Omental fat pad (tissue), 4 donors: ENCODE data around the gene CTTN. TPM values are rescaled to one million over a fixed set of nuclear protein-coding genes. Genes with fewer than 3 reads are reported as not detected.

Experiments used
- ATAC-seq: fragments of 150-250 bp; one replicate; pipeline ENCODE4 v1.9.1; 2016; ENCODE audit warnings: mild to moderate bottlenecking, moderate library complexity; ENCODE audit not compliant: low FRiP score
- DNase-seq: peaks from one replicate; pipeline ENCODE4 v3.0.0-alpha.2; 2019; ENCODE audit warnings: low spot score
- CTCF ChIP-seq, 3 donors: fragments of 450-650 bp; IDR thresholded peaks; one replicate each; pipeline ENCODE4 v1.5.1; 2016 to 2017; ENCODE audit warnings: antibody characterized with exemption in 3 of 3, mild to moderate bottlenecking in 3 of 3, moderate library complexity in 2 of 3
- total RNA-seq, 4 donors: library from RNA; depleted of rRNA; stranded (reverse); fragments of >200 nt; gene quantifications; one replicate each; pipeline ENCODE4 v1.1.0, GENCODE V29; 2016

CTTN gene
- total RNA-seq, 4 donors from 2014 or later = 240 to 341 (median 294) TPM

GRCh38 chr11:70480711-70481110 is 82.4 kb downstream of the CTTN start:
- no peak for TF ChIP-seq CTCF (IDR thresholded peaks at IDR 0.05)
- DNase-seq = no peak
- ATAC-seq = no peak

- peak; percentile 52 for ATAC-seq
- no peak for DNase-seq
- TF ChIP-seq CTCF (IDR thresholded peaks at IDR 0.05) = no peak
Measured at GRCh38 chr11:70481625-70482528, 83.5 kb downstream of the CTTN start.

GRCh38 chr11:70482529-70482917 is 84.2 kb downstream of the CTTN start:
- ATAC-seq (peak; percentile 39), DNase-seq (no peak)
- TF ChIP-seq CTCF (IDR thresholded peaks at IDR 0.05) = no peak

DNA sequence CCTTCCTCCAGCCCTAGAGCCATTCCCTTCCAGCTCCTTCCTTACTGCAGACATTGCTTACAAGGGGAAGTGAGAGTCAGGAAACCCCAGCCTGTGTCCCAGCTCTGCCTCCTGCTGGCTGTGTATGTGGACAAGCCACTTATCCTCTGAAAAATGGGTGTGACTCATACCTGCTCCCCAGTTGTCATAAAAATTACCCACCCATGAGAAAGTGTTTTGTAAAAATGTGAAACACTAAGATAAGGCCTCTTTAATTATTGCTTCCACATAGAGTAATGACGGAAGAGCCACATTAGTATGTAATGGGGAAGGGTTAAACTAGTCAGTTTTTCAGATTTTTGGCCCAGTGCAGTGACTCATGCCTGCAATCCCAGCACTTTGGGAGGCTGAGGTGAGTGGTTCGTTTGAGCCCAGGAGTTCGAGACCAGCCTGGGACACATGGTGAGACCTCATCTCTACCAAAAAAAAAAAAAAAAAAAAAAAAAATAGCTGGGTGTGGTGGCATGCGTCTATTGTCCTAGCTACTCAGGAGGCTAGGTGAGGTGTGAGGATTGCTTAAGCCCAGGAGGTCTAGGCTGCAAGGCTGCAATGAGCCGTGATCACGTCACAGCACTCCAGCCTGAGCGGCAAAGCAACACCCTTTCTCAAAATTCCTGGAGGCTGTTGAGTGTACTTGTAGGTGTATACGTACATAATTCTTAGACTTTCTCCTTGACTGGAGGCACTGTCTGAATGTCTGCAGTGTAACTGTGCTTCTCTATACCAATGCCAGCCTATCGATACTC is 84.9 kb downstream of the CTTN start:
- DNase-seq (no peak), ATAC-seq (peak; percentile 25)
- no peak for TF ChIP-seq CTCF (IDR thresholded peaks at IDR 0.05)

GRCh38 chr11:70483917-70484316 is 85.6 kb downstream of the CTTN start:
- TF ChIP-seq CTCF (IDR thresholded peaks at IDR 0.05) = no peak
- DNase-seq (no peak), ATAC-seq (no peak)

DNA sequence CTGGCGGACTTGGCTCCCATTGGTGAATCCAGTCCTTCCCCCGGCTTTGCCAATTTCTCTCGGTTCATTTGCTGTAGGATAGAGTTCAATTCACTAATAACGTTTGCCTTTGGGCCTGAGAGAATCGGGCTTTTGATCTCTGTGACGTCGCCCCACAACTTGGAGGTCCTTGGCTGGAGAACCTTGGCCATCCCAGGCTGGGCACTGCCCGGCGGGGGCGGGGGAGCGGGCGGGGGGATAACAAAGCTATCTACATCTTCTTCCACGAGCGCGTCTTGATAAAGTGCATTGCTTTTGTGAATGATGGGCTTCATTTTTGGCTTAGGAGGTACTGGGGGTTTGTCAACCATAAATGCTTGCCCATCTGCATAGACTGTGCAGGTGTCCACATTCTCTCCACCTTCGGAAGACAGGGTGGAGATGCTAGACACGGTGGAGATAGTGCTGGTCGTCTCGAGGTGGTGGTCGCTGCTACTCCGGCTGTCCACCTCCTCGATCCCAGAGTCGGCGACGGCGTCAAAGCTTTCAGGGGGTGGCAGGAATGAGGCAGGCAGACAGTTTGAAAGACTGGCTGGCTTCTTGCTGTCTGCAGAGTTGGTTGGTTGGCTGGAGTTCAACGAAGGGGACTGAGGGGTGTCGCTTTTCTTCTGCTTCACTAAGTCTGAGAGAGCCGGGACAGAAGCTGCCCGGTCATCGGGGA is 87.1 kb downstream of the CTTN start:
- DNase-seq (no peak), ATAC-seq (no peak)
- TF ChIP-seq CTCF (IDR thresholded peaks at IDR 0.05) = no peak
